ENCODE results near the gene TOE1.
A peak's percentile ranks its signal among the peaks of the same experiment; 100 is the strongest.

The TOE1 gene

GRCh38 chr1:45326627-45327623 lies 13.0 kb upstream of the TOE1 start, which contains the start of gene HPDL:
TSS of gene HPDL (plus strand) at chr1:45326895. CDS start at chr1:45327149, 254 bp downstream.
- peak; percentile 92 for DNase-seq (ENCODE audit: low read depth)
- peak within 1 kb of the TSS; percentile 79 for H3K4me3 ChIP-seq (ENCODE audit: low read depth, low read length)
- no peak for TF ChIP-seq CTCF (IDR thresholded peaks at IDR 0.05; ENCODE audit: insufficient read depth, low read depth, low read length, missing control alignments)

GRCh38 chr1:45327644-45328515 lies 12.1 kb upstream of the TOE1 start:
- peak overlapping the region; percentile 79 for H3K4me3 ChIP-seq (ENCODE audit: low read depth, low read length)
- TF ChIP-seq CTCF (IDR thresholded peaks at IDR 0.05; ENCODE audit: insufficient read depth, low read depth, low read length, missing control alignments): no peak
- peak; percentile 53 for DNase-seq (ENCODE audit: low read depth)

- no peak for DNase-seq (ENCODE audit: low read depth)
- TF ChIP-seq CTCF (IDR thresholded peaks at IDR 0.05; ENCODE audit: insufficient read depth, low read depth, low read length, missing control alignments): no peak
- H3K4me3 ChIP-seq (ENCODE audit: low read depth, low read length): peak overlapping the region; percentile 79
Observed at GRCh38 chr1:45328680-45329079, 11.3 kb upstream of the TOE1 start.

- peak; percentile 27 for DNase-seq (ENCODE audit: low read depth)
- no peak for TF ChIP-seq CTCF (IDR thresholded peaks at IDR 0.05; ENCODE audit: insufficient read depth, low read depth, low read length, missing control alignments)
- H3K4me3 ChIP-seq (ENCODE audit: low read depth, low read length): no peak overlapping the region
Observed at GRCh38 chr1:45329445-45329844, 10.5 kb upstream of the TOE1 start.

GRCh38 chr1:45331436-45332345 lies 8.3 kb upstream of the TOE1 start:
- DNase-seq (ENCODE audit: low read depth): no peak
- no peak overlapping the region for H3K4me3 ChIP-seq (ENCODE audit: low read depth, low read length)
- TF ChIP-seq CTCF (IDR thresholded peaks at IDR 0.05; ENCODE audit: insufficient read depth, low read depth, low read length, missing control alignments): no peak

- DNase-seq (ENCODE audit: low read depth): no peak
- TF ChIP-seq CTCF (IDR thresholded peaks at IDR 0.05; ENCODE audit: insufficient read depth, low read depth, low read length, missing control alignments): no peak
- H3K4me3 ChIP-seq (ENCODE audit: low read depth, low read length): no peak overlapping the region
Observed at GRCh38 chr1:45332346-45332720, 7.6 kb upstream of the TOE1 start.

All from GM12865 (cell line).